SJSA1 (cell line): Measurements from ENCODE around the gene ARMC7. TPM values are rescaled to one million over a fixed set of nuclear protein-coding genes. Genes with fewer than 3 reads are reported as not detected.

Source experiments
- DNase-seq, 2 experiments: peaks; one replicate each; pipeline ENCODE4 v3.0.0-alpha.2; 2015 to 2020; ENCODE audit warnings: low spot score in 2 of 2, low read depth in 1 of 2
- H3K27ac ChIP-seq: fragments of 250-450 bp; sonication (Bioruptor Pico); 2 replicates; pipeline ENCODE4 v1.5.1; 2020; ENCODE audit warnings: mild to moderate bottlenecking, moderate library complexity
- H3K27me3 ChIP-seq: fragments of 250-450 bp; sonication (Bioruptor Pico); replicated peaks from 2 replicates; pipeline ENCODE4 v1.5.1; 2020; ENCODE audit warnings: mild to moderate bottlenecking, moderate library complexity
- H3K36me3 ChIP-seq: fragments of 250-450 bp; sonication (Bioruptor Pico); 2 replicates; pipeline ENCODE4 v1.5.1; 2020; ENCODE audit warnings: mild to moderate bottlenecking
- H3K4me1 ChIP-seq: fragments of 250-450 bp; sonication (Bioruptor Pico); replicated peaks from 2 replicates; pipeline ENCODE4 v1.6.1; 2021; ENCODE audit warnings: mild to moderate bottlenecking
- H3K4me3 ChIP-seq: fragments of 250-450 bp; sonication (Bioruptor Pico); 2 replicates; pipeline ENCODE4 v1.5.1; 2020; ENCODE audit warnings: mild to moderate bottlenecking
- H3K9me3 ChIP-seq: fragments of 250-450 bp; sonication (Bioruptor Pico); replicated peaks from 2 replicates; pipeline ENCODE4 v1.5.1; 2020; ENCODE audit warnings: mild to moderate bottlenecking
- total RNA-seq: library from RNA; depleted of rRNA; stranded (reverse); fragments of >200 nt; shearing (Covaris generic); gene quantifications from 2 replicates; pipeline ENCODE4 v1.2.3, GENCODE V29; 2014

Gene ARMC7
- total RNA-seq, 1 experiment from 2014 or later: 6.6 TPM

- Histone ChIP-seq H3K9me3 (no peaks in the 10 kb centered on the region), H3K4me1 (peaks cover 29% of the 10 kb centered on the region), H3K36me3 (no peaks in the 10 kb centered on the region), H3K27me3 (no peaks in the 10 kb centered on the region), H3K4me3 (no peak overlapping the region), H3K27ac (no peak overlapping the region)
- DNase-seq: no peak
These were observed 23.1 kb upstream of the ARMC7 start for GRCh38 chr17:75086496-75087181.

GRCh38 chr17:75087182-75087557 is 22.6 kb upstream of the ARMC7 start:
- H3K9me3 ChIP-seq: no peaks in the 10 kb centered on the region
- H3K36me3 ChIP-seq: no peaks in the 10 kb centered on the region
- DNase-seq: no peak
- peak overlapping the region; percentile 38 for H3K4me3 ChIP-seq
- peaks cover 29% of the 10 kb centered on the region for H3K4me1 ChIP-seq
- peak overlapping the region; percentile 41 for H3K27ac ChIP-seq
- no peaks in the 10 kb centered on the region for H3K27me3 ChIP-seq

- Histone ChIP-seq H3K9me3 (no peaks in the 10 kb centered on the region), H3K4me3 (peak within 1 kb of the TSS; percentile 38), H3K27ac (peak within 1 kb of the TSS; percentile 41), H3K4me1 (peaks cover 29% of the 10 kb centered on the region), H3K36me3 (no peaks in the 10 kb centered on the region), H3K27me3 (no peaks in the 10 kb centered on the region)
- DNase-seq: peak; percentile 50 to 83
These were observed 22.0 kb upstream of the ARMC7 start, which contains the start of gene SLC16A5 for GRCh38 chr17:75087558-75088453. TSS of gene SLC16A5 (plus strand) at chr17:75087954. CDS start at chr17:75093637, 5,683 bp downstream.

DNA sequence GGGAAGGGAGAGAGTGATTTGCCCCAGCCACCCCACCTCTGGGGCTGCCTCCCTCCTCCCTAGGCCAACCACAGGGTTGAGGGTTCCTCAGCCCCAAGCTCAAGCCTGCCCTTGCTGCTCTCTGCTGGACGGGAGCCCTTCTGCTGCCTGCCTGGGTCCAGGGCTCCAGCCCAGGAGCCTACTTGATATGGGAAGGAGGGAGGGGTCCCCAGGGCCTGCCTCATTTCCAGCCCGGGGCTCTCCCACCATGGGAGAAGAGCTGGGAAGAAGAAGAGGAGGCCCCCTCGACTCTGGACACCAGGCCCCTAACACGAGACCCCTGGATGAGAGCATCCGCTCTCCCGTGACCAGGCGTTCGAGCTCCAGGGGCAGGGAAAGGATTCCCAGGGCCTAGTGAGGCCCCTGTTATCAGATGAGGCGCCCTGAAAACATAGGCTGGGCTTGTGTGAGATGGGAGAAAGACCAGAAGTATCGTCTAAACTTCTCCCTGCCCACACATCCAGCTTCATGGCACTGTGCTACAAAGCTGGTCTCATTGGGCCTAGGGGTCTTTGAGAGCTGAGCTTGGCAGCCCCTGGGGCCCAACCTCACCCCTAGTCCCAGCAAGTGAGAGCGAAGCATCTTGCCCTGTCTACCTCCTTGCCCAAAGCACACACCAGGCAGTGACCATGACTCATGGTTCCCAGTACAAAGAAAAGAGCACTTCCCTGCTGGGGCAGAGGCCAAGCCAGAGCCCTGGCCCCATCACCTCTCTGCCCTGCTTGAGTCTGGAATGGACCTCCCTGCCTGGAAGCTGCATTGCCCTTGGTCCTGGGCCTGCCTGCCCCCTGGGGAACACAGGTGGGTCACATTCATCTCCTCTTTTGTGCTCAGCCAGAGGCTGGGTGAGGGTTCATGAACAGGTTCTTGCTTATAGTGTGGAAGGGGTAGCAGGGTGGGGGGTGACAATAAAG is 21.0 kb upstream of the ARMC7 start:
- H3K4me1 ChIP-seq: peaks cover 29% of the 10 kb centered on the region
- peak in 1 of 2 experiments; percentile 46 for DNase-seq

GRCh38 chr17:75090871-75091854 is 18.6 kb upstream of the ARMC7 start:
- H3K4me3 ChIP-seq: no peak overlapping the region
- H3K9me3 ChIP-seq: no peaks in the 10 kb centered on the region

More for the DNA sequence above, 21.0 kb upstream of the ARMC7 start:
- Histone ChIP-seq H3K27me3 (no peaks in the 10 kb centered on the region), H3K4me3 (peak overlapping the region; percentile 38; the same call in 1 of the 2 replicates), H3K9me3 (no peaks in the 10 kb centered on the region), H3K27ac (no peak overlapping the region), H3K36me3 (no peaks in the 10 kb centered on the region)

GRCh38 chr17:75091855-75092327 is 17.9 kb upstream of the ARMC7 start:
- Histone ChIP-seq H3K27ac (no peak overlapping the region), H3K4me1 (peaks cover 35% of the 10 kb centered on the region), H3K9me3 (no peaks in the 10 kb centered on the region), H3K36me3 (no peaks in the 10 kb centered on the region), H3K27me3 (no peaks in the 10 kb centered on the region), H3K4me3 (no peak overlapping the region)
- no peak for DNase-seq

More at GRCh38 chr17:75090871-75091854, 18.6 kb upstream of the ARMC7 start:
- Histone ChIP-seq H3K4me1 (peaks cover 35% of the 10 kb centered on the region), H3K27me3 (no peaks in the 10 kb centered on the region), H3K27ac (no peak overlapping the region), H3K36me3 (no peaks in the 10 kb centered on the region)
- DNase-seq: no peak

GRCh38 chr17:75093548-75094158 is 16.1 kb upstream of the ARMC7 start:
- Histone ChIP-seq H3K4me1 (peaks cover 18% of the 10 kb centered on the region), H3K27me3 (no peaks in the 10 kb centered on the region), H3K9me3 (no peaks in the 10 kb centered on the region), H3K27ac (no peak overlapping the region), H3K36me3 (no peaks in the 10 kb centered on the region), H3K4me3 (no peak overlapping the region)
- no peak for DNase-seq

DNA sequence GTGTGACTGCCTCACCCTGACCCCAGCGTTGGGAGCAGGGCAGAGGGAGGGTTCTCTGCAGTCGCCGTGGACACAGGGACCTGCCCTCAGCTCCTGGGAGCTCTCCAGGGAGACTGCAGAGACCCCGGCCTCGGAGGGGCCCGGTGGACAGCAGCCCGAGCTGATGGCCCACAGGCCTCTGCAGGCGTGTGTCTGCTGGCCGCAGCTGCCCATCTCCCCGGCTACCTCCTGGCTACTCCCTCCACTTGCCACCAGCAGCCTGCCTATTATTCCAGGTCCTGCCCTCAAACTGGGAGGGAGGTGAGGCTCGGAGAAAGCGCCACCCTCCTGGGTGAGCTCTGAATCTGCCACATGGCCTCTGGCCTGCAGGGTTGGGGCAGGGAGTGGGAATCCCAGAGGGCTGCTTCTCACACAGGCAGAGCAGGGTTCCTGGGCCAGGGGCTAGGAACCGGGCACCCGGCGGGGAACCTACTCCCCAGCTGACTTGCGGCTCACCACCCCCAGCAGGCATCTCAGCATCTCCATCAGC is 14.8 kb upstream of the ARMC7 start:
- Histone ChIP-seq H3K27ac (no peak overlapping the region), H3K4me3 (no peak overlapping the region), H3K36me3 (no peaks in the 10 kb centered on the region), H3K4me1 (peaks cover 11% of the 10 kb centered on the region), H3K27me3 (no peaks in the 10 kb centered on the region), H3K9me3 (no peaks in the 10 kb centered on the region)
- DNase-seq: no peak

GRCh38 chr17:75096082-75096625 is 13.6 kb upstream of the ARMC7 start:
- Histone ChIP-seq H3K4me1 (peaks cover 11% of the 10 kb centered on the region), H3K27me3 (no peaks in the 10 kb centered on the region), H3K36me3 (no peaks in the 10 kb centered on the region), H3K4me3 (no peak overlapping the region), H3K9me3 (no peaks in the 10 kb centered on the region), H3K27ac (peak overlapping the region; percentile 3)
- DNase-seq: peak; percentile 90

GRCh38 chr17:75097865-75098264 is 11.9 kb upstream of the ARMC7 start:
- H3K27me3 ChIP-seq: no peaks in the 10 kb centered on the region
- H3K9me3 ChIP-seq: no peaks in the 10 kb centered on the region
- peaks cover 11% of the 10 kb centered on the region for H3K4me1 ChIP-seq
- no peak for DNase-seq
- no peaks in the 10 kb centered on the region for H3K36me3 ChIP-seq
- H3K27ac ChIP-seq: no peak overlapping the region
- H3K4me3 ChIP-seq: no peak overlapping the region

DNA sequence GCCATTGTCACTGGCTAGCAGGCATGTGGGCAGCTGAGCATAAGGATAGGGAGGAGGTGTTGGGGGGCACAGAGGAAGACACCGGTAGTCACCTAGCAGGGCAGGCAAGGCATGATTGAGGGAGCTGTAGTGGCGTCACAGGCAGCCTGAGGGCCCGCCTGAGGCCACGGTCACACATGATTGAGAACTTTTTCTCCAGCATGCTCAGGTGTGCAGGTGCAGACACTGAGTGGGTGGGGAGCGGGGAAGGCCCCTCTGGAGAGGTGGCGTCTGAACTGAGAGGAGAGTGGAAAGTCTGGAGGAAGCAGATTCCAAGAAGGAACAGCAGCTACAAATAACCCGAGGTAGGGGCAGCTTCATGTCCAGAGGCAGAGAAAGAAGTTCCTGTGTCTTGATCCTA is 10.9 kb upstream of the ARMC7 start:
- no peaks in the 10 kb centered on the region for H3K27me3 ChIP-seq
- no peak overlapping the region for H3K27ac ChIP-seq
- H3K36me3 ChIP-seq: no peaks in the 10 kb centered on the region
- no peak overlapping the region for H3K4me3 ChIP-seq
- peaks cover 11% of the 10 kb centered on the region for H3K4me1 ChIP-seq
- DNase-seq: no peak
- H3K9me3 ChIP-seq: no peaks in the 10 kb centered on the region
